Fibroblast of skin of scalp (primary cell): ENCODE data around the gene GDPD4.

Experiments
- DNase-seq: peaks from one replicate; pipeline ENCODE4 v3.0.0-alpha.2; 2013

The GDPD4 gene

DNA sequence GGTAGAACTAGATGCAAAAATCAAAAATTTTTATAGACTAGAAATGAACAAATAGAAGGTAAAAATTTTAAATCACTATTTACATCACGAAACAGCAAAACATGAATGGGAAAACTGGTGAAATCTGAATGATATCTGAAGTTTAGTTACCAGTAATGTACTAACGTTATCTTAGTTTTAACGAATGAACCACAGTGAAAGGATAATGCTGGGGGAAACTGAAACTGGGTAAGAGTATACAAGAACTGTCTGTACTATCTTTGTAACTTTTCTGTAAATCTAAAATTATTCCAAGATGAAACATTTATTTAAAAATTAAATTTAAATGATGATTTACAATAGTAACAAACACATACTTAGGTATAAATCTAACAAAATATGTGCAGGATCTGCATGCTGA is 7.4 kb downstream of the GDPD4 start:
- no peak for DNase-seq

DNA sequence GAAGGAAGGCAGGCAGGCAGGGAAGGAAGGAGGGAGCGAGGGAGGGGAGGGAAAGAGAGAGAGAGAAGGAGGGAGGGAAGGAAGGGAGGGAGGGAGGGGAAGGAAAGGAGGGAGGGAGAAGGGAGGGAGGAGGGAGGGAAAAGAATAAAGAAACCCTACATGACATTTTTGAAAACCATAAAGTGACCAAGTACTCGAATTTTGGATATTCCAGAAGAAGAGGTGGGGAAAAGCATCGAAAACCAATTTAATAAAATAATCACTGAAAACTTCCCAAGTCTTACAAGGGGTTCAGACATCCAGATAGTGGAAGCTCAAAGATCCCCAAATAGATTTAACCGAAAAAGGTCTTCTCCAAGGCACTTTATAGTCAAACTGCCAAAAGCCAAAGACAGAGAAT is 11.7 kb downstream of the GDPD4 start:
- no peak for DNase-seq

DNA sequence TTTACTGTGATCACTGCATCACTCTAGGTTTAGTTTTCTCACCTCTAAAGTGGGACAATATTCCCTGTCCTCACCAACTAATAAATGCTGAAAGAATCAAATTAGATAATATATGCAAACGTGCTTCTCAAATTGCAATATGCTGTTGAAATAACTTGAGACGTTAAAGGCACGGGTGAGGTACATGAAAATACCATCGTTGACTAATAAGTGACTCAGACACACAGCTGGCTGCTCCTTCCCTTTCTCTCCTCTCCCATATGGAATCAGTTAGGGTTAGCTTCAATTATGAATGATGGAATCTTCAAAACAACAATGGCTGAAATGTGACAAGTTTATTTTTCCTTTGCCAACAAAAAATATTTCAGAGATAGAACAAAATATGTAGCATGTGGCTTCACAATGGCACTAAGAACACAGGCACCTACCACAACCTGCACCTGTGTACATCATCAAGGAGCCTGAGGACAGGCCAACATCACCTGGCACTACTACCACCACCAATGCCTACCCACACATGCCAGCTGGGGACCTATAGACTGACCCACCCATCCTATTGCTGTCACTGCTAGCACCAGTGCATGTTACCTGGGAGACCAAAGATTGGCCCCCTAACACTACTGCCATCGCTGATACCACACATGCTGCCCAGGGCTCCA is 13.7 kb downstream of the GDPD4 start:
- DNase-seq = peak; percentile 87

DNA sequence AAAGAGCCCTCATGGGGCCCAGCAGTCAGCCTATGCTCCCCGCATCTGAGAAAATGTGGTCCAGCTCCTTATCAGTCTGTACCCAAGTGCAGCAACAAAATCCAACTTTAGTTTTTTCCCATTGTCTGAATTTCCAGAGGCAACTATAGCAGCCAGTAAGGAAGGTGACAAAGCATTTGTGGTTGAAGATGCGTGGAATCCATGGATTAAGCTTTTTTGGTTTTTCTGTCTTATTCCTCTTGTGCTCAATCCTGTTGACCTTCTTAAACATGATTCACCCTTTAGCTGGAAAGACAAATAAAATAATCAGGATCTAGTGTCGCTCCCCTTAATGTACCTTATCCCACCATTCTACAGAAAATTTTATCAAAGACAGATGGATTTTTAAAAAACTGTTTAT is 14.3 kb downstream of the GDPD4 start:
- no peak for DNase-seq

DNA sequence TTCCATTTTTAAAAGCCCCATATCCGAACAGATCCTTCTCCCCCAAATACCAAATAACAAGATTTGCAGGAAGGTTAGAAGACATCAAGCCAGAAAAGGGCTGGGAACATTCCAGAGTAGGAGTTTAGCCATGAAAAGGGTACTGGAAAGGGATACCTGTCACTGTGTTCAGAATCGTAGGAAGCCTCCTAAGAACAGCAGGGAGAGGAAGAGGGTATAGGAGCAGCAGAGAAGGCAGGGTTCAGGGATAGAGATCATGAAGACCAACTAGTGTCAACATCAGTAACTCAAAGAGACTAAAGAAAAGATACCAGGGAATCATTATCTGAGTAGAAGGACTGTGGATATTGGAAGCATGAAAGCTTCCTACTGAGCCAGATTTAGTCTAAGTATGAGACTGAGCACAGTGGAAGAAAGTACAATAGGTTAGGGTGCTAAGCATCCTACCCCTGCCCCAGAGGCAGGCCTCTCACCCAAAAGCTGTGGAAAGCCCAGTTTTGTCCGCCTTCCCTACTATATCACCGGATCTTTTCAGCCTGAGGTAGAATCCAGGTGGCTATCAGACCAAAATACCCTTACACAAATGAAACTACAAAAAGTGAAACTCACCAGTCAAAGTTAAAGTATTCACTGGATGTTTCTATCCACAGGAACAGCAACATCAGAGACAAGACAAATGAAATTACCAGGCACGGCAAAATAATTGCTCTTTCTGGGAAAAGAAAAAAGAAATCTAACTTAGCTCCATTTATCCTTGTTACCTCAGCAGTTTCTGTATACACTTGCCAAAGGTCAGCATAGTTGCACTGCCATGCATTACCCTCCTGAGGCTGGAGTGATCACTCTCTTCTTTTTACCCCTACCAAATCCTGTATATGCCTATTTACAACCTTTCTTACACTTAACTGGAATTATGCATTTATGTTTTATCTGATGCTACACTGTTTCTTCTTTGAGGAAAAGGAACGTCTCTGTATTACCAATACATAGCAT is 16.7 kb downstream of the GDPD4 start:
- no peak for DNase-seq

DNA sequence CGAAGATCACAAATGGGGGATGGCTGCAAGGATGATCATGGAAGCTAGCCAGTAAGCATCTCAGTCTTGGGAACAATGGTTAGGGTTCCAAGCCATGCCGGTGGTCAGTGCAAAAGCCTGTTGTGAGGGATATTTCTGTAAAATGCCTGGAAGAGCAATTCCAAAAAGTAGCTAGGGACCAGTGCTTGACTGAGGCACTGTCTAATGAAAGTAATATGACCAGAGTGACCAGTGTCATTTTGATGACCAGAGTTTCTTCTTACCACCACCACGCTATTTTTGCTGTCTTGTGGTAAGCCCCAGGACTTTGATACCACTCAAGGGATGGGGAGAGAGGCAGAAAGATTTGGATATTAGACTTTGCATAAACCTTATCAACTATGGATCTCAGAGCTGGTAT is 18.4 kb downstream of the GDPD4 start:
- no peak for DNase-seq

DNA sequence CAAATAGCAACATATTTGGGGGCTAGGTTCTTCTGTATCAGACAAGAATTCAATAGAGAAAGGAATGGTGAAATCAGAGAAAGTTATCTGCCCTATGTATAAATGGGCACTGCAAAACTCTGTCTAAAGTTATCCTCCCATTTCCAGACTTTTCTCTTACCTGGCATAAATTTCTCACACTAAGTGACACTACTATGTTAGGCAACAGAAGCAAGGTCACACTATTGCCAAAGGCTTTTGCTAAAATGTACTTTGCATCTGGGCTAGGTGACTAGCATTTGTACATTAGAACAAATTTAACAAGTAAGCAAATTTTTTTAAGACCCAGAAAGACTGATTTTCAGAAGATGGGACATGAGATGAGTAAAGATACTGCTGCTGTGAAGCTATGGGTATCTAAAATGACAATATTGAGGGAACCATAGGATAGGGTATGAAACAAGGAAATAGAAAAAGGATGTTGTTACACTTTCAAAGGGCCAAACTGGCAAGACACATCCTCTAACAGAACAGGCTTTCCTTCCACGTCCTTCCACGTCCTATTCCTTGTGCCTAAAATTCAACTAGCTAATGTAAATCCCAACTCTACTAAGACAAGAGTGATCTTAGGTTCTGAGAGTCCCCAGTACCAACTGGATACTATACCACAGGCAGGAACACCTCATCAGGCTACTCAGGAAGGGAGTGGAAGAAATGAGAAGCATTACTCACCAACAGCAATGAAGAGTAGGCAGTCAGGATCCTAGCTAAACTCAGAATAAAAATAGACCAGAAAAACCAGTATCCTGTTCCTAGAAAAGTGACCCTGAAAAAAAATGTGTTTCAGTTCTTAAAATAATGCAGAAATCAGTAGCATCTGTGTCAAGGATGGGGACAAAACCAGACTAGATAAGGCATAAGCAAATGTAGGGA is 22.6 kb downstream of the GDPD4 start:
- no peak for DNase-seq

DNA sequence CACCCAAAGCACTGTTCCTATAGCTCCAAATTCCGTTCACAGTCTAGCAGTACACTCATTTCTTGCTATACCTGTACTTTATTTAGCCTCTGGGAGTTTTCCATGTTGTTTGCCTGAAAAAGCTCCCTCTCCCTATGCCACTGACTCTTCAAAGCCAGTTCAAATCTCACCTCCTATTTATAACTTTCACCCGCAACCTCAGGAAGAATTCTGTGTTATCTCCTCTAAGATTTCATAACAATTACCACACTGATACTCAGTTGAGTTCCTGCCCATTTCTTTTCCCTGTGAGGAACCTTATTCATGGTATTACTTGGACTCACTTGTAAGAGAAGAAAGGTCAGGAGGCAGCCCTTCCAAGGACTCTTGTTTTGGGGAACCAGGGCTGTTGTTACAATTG is 25.2 kb downstream of the GDPD4 start:
- DNase-seq = no peak

DNA sequence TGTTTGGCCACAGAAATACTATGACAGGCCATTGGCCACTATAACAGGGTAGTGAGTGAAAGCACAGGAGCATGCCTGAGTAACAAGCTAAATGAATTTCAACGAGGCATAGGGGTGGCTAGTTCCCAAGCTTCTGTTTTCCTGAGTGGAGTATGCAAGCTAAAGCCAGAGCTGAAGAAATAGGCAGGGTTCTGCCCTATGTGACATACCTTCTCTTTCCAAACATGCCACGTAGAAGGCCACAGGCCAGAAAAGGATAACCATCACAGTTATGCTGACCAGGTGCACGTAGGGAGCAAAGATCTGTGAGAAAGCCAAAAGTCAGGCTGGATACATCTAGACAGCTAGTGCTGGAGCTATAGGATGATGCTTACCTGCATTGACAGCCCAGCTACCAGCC is 30.6 kb downstream of the GDPD4 start:
- DNase-seq = no peak

DNA sequence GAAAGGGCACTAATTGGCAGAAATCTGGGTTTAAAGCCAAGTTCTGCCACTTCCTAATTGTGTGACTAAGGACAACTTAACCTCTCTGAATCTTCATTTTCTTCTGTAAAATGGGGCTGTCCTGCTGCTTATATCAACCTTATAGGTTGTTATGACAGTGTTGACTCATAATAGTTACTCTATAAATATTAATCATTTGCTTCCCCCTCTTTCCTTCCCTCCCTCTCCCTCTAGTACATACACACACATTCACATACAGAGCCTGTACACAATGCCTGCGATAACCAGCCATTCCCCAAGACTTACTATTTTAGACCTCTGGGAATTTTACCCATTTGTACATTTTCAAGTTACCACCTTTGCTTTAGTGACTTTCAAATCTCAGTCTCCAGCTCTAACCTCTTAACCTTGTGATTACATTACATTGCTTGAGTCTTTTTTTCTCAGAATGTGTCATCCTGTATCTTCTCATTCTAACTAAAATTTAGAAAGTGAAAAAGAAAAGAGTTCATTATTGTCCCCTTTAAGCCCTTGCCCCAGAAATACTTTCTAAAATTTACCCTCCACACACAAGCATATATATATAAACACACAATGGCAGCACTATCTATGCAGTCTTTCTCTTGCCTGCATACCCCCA is 31.9 kb downstream of the GDPD4 start:
- no peak for DNase-seq

DNA sequence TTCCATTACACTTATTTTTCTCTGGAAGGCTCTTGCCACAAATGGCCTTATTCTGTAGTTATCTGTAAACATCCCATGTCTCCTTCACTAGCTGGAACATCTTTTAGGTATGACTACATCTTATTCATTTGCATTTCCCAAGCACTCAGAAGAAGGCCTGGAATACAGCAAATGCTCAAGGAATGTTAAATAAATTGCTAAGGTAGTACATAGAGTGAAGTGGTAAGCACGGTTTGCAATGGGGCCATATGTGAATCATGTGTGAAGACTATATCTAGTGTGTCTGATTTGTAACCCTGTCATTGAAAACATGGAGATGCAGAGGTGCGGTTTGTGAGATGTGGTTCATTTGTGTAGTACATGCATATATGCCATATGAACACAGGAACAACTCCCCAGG is 33.5 kb downstream of the GDPD4 start:
- DNase-seq = peak; percentile 38

DNA sequence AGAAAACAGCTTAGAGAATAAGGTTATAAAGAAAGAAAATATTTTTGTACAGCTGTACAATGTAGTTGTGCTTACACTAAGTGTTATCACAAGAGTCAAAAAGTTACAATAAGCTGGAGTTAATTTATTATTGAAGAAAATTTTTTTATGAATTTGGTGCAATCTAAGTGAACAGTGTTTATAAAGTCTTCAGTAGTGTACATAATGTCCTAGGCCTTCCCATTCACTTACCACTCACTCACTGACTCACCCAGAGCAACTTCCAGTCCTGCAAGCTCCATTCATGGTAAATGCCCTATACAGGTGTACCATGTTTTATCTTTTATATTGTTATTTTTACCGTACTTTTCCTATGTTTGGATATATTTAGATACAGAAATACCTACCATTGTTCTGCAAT is 34.7 kb downstream of the GDPD4 start:
- no peak for DNase-seq

DNA sequence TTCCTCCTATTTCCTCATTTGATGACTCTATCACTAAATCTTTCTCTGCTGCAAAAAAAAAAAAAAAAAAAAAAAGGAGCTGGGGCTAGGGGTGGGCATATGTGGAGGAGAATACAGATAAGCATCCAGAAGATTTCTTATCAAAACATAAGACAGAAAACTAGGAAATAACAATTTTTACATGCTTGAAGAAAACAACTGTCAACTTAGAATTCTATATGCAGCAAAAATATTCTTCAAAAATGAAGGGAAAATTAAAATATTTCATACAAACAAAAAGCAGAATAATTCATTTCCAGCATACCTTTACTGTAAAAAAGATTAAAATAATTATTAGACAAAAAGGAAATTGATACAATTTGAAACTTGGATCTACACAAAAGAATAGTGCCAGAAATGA is 38.7 kb downstream of the GDPD4 start:
- no peak for DNase-seq

DNA sequence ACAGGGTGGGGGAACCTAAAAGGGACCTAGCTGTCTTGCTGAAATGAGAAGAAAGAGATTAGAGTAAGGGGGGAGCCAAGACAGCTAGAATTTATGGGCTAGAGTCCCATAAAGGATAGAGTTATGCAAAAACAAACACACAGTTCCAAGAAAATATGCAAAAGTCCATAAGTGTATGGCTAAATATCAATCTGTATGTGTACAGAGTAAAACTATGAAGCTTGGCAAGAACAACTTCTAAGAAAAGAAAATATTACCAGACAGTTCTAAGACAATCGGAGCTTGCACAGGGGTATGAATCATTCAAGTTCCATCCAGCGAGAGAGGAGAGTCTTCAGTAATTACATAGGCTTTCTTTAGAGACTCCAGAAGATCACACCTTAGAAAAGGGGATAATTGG is 41.8 kb downstream of the GDPD4 start:
- DNase-seq = peak; percentile 64

DNA sequence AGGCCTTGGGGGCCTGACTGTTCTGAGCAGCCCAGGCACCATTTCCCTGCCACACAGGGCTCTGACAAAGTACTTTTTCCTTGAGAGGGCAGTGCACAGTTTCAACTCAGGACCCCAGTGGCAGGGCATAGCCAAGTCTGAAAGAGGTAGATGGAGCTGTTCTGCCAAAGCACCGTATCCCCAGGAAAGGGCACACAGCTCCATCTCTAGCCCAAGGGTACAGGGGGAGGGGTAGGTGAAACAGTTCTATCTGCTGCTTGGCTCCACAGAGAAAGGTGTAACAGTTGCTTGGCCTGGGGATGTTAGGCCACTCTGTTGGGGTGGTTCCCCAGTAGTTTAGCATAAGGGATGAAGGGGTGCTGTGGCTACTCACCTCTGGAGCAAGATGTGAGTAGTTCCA is 47.8 kb downstream of the GDPD4 start:
- no peak for DNase-seq

DNA sequence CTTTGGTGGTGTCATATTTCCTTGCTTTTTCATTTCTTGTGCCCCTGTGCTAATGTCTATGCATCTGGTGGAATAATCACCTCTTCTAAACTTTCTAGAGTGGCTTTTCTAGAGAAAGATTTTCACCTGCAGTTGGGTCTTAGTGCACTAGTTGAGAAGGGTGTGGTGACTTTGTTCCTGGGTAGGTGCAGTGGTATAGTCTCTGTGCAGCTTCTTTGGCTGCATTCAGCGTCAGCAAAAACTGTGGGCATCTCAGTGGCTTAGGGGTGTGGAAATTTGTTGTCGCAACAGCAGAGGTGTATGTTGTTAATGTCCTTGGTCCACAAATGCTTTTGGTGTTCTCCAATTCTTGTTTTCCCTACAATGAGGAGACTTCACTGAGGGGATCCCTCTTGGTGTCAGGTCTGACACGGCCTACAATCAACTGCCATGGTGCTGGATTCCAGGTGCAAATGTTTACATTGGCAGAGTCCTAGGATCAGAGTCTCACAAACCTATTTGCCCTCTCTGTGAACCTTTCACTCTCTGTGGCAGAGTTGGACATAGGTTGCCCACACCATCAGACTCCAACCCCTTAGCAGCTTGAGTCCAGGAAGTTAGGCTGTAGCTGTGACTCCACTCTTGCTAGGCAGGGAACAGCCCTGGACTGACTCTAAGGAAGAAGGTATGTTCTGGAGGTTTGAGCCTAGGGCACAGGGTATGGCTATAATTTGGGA is 48.8 kb downstream of the GDPD4 start:
- DNase-seq = no peak

DNA sequence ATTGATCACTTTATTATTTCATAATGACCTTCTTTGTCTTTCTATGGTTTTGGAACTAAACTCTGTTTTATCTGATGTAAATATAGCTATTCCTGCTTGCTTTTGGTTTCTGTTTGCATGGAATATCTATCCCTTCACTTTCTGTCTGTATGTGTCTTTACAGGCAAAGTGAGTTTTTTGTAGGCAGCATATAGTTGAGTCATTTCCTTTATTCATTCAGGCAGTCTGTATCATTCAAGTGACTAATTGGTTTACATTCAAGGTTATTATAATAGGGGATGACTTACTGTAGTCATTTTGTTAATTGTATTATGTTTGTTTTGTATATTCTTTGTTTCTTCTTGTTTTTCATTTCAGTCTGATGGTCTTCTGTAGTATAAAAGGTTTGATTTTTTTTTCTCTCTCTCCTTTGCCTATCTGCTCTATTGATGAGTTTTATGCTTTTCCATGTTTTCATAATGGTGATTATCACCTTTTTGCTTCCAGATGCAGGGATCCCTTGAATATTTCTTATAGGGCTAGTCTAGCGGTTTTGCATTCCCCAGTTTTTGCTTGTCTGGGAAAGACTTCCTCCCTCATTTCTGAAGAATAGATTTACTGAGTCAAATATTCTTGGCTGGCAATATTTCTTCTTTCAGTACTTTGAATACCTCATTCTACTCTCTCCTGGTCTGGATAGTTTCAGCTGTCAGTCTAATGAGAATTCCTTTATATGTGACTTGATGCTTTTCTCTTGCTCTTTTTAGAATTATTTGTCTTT is 50.4 kb downstream of the GDPD4 start:
- peak; percentile 22 for DNase-seq

DNA sequence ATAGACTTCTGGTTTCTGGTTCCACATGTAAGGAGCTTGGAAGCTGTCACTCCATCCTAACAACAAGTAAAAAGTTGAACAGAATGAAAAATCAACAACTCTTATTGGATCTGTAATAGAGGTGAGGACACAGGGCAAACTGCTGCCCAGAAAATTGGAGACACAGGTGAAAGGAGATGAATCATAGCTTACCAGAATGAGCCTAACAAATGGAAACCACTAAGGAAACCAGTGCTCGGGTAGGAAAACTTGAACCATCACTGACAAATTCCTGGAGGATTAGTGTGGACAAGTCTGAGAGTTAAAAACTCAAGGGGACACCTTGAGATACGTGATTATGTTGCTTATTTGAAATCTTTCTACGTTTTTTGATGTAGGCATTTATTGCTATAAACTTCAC is 52.1 kb downstream of the GDPD4 start:
- DNase-seq = no peak

DNA sequence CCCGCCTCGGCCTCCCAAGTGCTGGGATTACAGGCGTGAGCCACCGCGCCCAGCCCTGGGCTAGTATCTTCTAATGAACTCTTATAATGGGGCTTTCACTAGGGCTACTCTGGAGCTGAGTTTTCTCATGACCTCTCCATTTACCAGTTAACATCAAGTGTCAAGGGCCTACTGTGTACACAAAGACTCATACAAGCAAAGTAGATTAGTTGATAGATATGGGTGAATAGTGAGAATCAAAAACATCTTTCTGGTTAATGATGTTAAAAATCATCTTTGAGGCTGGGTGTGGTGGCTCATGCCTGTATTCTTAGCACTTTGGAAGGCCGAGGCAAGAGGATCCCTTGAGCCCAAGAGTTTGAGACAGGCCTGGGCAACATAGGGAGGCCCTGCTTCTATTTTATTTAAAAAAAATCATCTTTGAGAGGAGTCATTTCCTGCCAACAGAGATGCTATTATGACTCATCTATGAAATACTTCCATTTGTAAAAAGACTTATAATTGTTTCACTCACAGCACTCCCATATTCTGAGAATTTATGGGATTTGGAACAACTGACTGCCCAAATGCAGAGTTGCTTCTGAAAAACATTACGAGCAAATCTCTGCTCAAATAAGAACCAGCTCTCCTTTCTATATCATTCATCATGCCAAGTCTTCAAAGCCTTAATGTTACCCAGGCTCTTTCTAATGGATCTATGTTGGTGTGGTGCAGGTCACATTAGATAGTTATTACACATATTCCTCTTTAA is 57.0 kb downstream of the GDPD4 start:
- peak; percentile 79 for DNase-seq

DNA sequence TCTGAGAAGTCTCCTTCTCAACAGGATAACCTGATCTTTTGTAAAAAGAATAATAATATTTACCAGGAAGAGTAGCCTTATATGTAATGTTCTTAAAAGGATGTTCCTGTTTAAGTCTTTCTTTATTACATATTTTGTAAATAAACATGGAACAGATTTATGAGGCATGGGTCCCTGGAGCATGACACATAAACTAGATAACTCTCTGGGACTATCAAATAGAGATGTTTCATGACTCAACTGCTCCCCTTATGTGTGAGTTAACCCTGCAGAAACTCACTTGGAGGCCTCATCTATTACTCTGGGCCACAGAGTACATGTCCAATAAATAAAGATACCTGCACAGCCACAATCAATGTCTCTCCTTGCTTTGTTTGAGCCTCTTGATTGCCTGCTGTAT is 64.6 kb downstream of the GDPD4 start:
- no peak for DNase-seq
